GM23248 (cell line): ENCODE measurements around the gene CST4.
"Not testable (repeated sequence)": the region's sequence is repeated elsewhere in the genome, so short reads cannot be mapped to it uniquely, and the experiment has no call there.

Experiments used
- EZH2 ChIP-seq: fragments of 200-600 bp; sonication (generic); IDR thresholded peaks from 2 replicates; pipeline ENCODE4 v1.6.1; 2018; ENCODE audit warnings: antibody characterized with exemption, mild to moderate bottlenecking; ENCODE audit not compliant: insufficient read depth, poor library complexity, severe bottlenecking
- EZH2phosphoT487 ChIP-seq: fragments of 200-600 bp; sonication (generic); IDR thresholded peaks from 2 replicates; pipeline ENCODE4 v1.6.1; 2018; ENCODE audit warnings: antibody characterized with exemption, moderate library complexity, mild to moderate bottlenecking, low read depth; ENCODE audit not compliant: insufficient read depth

- TF ChIP-seq EZH2, EZH2phosphoT487: not testable (repeated sequence)
Measured at GRCh38 chr20:23664046-23664445, 24.8 kb downstream of the CST4 start.
